B cell (primary cell): ENCODE data around the gene ZBED4.

ENCODE experiments used
- EZH2 ChIP-seq: IDR thresholded peaks from 2 replicates; pipeline ENCODE4 v1.6.1; 2012; ENCODE audit warnings: borderline replicate concordance, low read depth, mild to moderate bottlenecking, moderate library complexity, low read length; ENCODE audit not compliant: insufficient read depth, poor library complexity, severe bottlenecking
- TF ChIP-seq, protein P1 (sequence below): fragments of 200-600 bp; IDR thresholded peaks from one replicate; pipeline ENCODE4 v1.8.0; 2022; ENCODE audit warnings: antibody characterized with exemption, mild to moderate bottlenecking

DNA sequence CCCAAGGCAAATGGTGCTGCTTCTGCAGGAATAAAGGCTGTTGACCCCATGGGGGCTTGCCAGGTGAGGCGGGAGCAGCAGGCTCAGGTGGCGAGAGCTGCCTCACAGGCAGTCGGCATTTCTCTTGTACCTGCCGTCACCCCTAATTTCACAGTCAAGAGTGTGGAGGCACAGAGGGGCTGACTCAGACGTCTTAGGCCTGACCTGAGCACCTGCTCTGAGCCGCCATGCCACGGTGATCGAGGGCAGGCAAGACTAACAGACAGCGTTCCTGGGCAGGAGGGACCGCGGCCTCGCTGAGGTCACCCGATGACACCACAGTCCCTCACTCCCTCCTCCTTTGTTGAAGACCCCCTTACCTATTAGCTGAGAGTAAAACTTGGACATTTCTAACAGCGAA, 59.4 kb downstream of the ZBED4 start:
- TF ChIP-seq, protein P1, sequence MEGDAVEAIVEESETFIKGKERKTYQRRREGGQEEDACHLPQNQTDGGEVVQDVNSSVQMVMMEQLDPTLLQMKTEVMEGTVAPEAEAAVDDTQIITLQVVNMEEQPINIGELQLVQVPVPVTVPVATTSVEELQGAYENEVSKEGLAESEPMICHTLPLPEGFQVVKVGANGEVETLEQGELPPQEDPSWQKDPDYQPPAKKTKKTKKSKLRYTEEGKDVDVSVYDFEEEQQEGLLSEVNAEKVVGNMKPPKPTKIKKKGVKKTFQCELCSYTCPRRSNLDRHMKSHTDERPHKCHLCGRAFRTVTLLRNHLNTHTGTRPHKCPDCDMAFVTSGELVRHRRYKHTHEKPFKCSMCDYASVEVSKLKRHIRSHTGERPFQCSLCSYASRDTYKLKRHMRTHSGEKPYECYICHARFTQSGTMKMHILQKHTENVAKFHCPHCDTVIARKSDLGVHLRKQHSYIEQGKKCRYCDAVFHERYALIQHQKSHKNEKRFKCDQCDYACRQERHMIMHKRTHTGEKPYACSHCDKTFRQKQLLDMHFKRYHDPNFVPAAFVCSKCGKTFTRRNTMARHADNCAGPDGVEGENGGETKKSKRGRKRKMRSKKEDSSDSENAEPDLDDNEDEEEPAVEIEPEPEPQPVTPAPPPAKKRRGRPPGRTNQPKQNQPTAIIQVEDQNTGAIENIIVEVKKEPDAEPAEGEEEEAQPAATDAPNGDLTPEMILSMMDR, result no peak
- TF ChIP-seq EZH2, result no peak
